Measurements from ENCODE around the gene FLYWCH1. TPM values are rescaled to one million over a fixed set of nuclear protein-coding genes. Genes with fewer than 3 reads are reported as not detected.

FLYWCH1 gene
- total and polyA plus RNA-seq, 10 of the 15 experiments (the other 5 are each of a cell fraction or from before 2014, with no cell fraction given) = 0.47 to 33.8 (median 11.2) TPM

GRCh38 chr16:2992383-2993081 lies 80.8 kb downstream of the FLYWCH1 start (continued):
- TF ChIP-seq ZBTB40 (IDR thresholded peaks at IDR 0.05; ENCODE audit: borderline replicate concordance) (no peak), ZBTB33 (IDR thresholded peaks at IDR 0.05) (no peak), CEBPZ (IDR thresholded peaks at IDR 0.05; ENCODE audit: low read depth, low read length) (no peak), JUND (IDR thresholded peaks at IDR 0.05; ENCODE audit: low read depth, low read length) (no peak), BACH1 (IDR thresholded peaks at IDR 0.05; ENCODE audit: borderline replicate concordance) (no peak), KLF5 (IDR thresholded peaks at IDR 0.05; ENCODE audit: partially characterized antibody) (no peak), RELA (IDR thresholded peaks at IDR 0.05; ENCODE audit: borderline replicate concordance, partially characterized antibody) (no peak), GABPA (IDR thresholded peaks at IDR 0.05; ENCODE audit: low read depth) (no peak), RBBP5 (conservative IDR thresholded peaks at IDR 0.05) (no peak), JUNB (IDR thresholded peaks at IDR 0.05) (no peak), ATF7 (IDR thresholded peaks at IDR 0.05; ENCODE audit: low read depth) (no peak), LARP7 (IDR thresholded peaks at IDR 0.05) (no peak), E4F1 (IDR thresholded peaks at IDR 0.05; ENCODE audit: borderline replicate concordance, partially characterized antibody) (no peak), PBX3 (IDR thresholded peaks at IDR 0.05; ENCODE audit: insufficient replicate concordance, low read depth, low read length) (no peak)
